Stimulated activated CD8-positive, alpha-beta memory T cell treated with anti-CD3 and anti-CD28 coated beads, Interleukin-12 subunit alpha, Interleukin-12 subunit beta, amount 100 ng/mL, for 1 hour (primary cell): ENCODE results near the gene MMP8.
A peak's percentile ranks its signal among the peaks of the same experiment; 100 is the strongest.

Experiments used
- DNase-seq: peaks from one replicate; pipeline ENCODE4 v3.0.0-alpha.2; 2020; ENCODE audit warnings: low read depth

The MMP8 gene

GRCh38 chr11:102722821-102723220, 1.9 kb downstream of the MMP8 start:
- DNase-seq, result no peak

- no peak for DNase-seq
Measured at GRCh38 chr11:102719620-102720277, 5.0 kb downstream of the MMP8 start.

GRCh38 chr11:102717280-102717679, 7.5 kb downstream of the MMP8 start:
- DNase-seq, result no peak

GRCh38 chr11:102716527-102716926, 8.2 kb downstream of the MMP8 start:
- no peak for DNase-seq

GRCh38 chr11:102712137-102712536, 12.6 kb downstream of the MMP8 start:
- no peak for DNase-seq

- DNase-seq, result no peak
Measured at GRCh38 chr11:102709201-102709945, 15.4 kb downstream of the MMP8 start.

GRCh38 chr11:102708654-102709053, 16.1 kb downstream of the MMP8 start:
- no peak for DNase-seq

- DNase-seq, result no peak
Measured at GRCh38 chr11:102705626-102706025, 19.1 kb downstream of the MMP8 start, which contains the start of gene MMP27. Gene MMP27 (minus strand): TSS chr11:102705769. CDS start chr11:102705714, 55 bp downstream.

- no peak for DNase-seq
Measured at GRCh38 chr11:102704841-102705240, 19.9 kb downstream of the MMP8 start.

- DNase-seq, result no peak
Measured at GRCh38 chr11:102703826-102704493, 20.8 kb downstream of the MMP8 start.

GRCh38 chr11:102695201-102695600, 29.6 kb downstream of the MMP8 start:
- no peak for DNase-seq

GRCh38 chr11:102685754-102686153, 39.0 kb downstream of the MMP8 start:
- no peak for DNase-seq

- no peak for DNase-seq
Measured at GRCh38 chr11:102685338-102685737, 39.4 kb downstream of the MMP8 start.

GRCh38 chr11:102683277-102683676, 41.5 kb downstream of the MMP8 start:
- no peak for DNase-seq

- no peak for DNase-seq
Measured at GRCh38 chr11:102680945-102681344, 43.8 kb downstream of the MMP8 start.

- DNase-seq, result no peak
Measured at GRCh38 chr11:102678022-102678421, 46.7 kb downstream of the MMP8 start.

GRCh38 chr11:102676084-102676483, 48.7 kb downstream of the MMP8 start:
- no peak for DNase-seq

GRCh38 chr11:102669664-102670063, 55.1 kb downstream of the MMP8 start:
- DNase-seq, result no peak

- peak; percentile 3 for DNase-seq
Measured at GRCh38 chr11:102666331-102666957, 58.3 kb downstream of the MMP8 start.

- DNase-seq, result no peak
Measured at GRCh38 chr11:102664001-102664752, 60.6 kb downstream of the MMP8 start.

GRCh38 chr11:102662607-102663006, 62.1 kb downstream of the MMP8 start:
- DNase-seq, result no peak
